Panc1 (cell line): ENCODE measurements around the gene STAT4.

Experiments used
- CTCF ChIP-seq: fragments of 450-650 bp; IDR thresholded peaks from 2 replicates; pipeline ENCODE4 v1.5.1; 2017; ENCODE audit warnings: mild to moderate bottlenecking
- POLR2AphosphoS5 ChIP-seq: IDR thresholded peaks from 2 replicates; pipeline ENCODE4 v1.6.1; 2012; ENCODE audit warnings: mild to moderate bottlenecking, low read depth, low read length, moderate library complexity
- SIN3A ChIP-seq: IDR thresholded peaks from 2 replicates; pipeline ENCODE4 v1.6.1; 2012; ENCODE audit warnings: low read depth, mild to moderate bottlenecking, low read length, moderate library complexity, borderline replicate concordance; ENCODE audit not compliant: insufficient read depth
- TCF7L2 ChIP-seq: IDR thresholded peaks from 2 replicates; pipeline ENCODE4 v1.6.1; 2011; ENCODE audit warnings: mild to moderate bottlenecking, low read depth, low read length, inconsistent platforms
- TF ChIP-seq, protein P1 (sequence below), 2 experiments: IDR thresholded peaks; 2 replicates each; pipeline ENCODE4 v1.6.1; 2011 to 2012; ENCODE audit warnings: low read depth in 2 of 2, control low read depth in 1 of 2, low read length in 1 of 2, mild to moderate bottlenecking in 1 of 2, moderate library complexity in 1 of 2; ENCODE audit not compliant: insufficient read depth in 1 of 2

DNA sequence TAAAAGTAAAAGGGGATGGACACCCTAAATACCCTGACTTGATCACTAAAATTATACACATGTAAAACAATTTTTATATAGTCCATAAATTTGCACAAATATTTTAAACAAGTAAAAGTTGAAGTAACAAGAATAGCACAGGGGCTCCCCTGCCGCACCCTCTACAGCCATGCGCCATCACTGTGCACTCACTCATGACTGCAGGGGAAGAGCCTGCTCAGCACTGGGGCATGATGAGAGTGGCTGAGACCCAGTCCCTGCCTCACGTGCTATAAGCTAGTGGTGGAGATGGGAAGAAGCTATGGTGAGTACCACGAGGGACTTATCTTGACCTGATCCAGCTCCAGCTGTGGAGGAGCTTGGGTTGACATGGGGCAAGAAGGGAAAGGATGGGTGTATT is 47.5 kb upstream of the STAT4 start:
- TF ChIP-seq CTCF = no peak
- TF ChIP-seq POLR2AphosphoS5 = no peak
- no peak for TF ChIP-seq SIN3A
- TF ChIP-seq, protein P1, sequence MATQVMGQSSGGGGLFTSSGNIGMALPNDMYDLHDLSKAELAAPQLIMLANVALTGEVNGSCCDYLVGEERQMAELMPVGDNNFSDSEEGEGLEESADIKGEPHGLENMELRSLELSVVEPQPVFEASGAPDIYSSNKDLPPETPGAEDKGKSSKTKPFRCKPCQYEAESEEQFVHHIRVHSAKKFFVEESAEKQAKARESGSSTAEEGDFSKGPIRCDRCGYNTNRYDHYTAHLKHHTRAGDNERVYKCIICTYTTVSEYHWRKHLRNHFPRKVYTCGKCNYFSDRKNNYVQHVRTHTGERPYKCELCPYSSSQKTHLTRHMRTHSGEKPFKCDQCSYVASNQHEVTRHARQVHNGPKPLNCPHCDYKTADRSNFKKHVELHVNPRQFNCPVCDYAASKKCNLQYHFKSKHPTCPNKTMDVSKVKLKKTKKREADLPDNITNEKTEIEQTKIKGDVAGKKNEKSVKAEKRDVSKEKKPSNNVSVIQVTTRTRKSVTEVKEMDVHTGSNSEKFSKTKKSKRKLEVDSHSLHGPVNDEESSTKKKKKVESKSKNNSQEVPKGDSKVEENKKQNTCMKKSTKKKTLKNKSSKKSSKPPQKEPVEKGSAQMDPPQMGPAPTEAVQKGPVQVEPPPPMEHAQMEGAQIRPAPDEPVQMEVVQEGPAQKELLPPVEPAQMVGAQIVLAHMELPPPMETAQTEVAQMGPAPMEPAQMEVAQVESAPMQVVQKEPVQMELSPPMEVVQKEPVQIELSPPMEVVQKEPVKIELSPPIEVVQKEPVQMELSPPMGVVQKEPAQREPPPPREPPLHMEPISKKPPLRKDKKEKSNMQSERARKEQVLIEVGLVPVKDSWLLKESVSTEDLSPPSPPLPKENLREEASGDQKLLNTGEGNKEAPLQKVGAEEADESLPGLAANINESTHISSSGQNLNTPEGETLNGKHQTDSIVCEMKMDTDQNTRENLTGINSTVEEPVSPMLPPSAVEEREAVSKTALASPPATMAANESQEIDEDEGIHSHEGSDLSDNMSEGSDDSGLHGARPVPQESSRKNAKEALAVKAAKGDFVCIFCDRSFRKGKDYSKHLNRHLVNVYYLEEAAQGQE (IDR thresholded peaks at IDR 0.05; ENCODE audit: insufficient read depth in 1 of 2, low read depth in 2 of 2, low read length in 1 of 2) = no peak
- no peak for TF ChIP-seq TCF7L2
